Measurements from ENCODE around the gene TSC22D4.

DNA sequence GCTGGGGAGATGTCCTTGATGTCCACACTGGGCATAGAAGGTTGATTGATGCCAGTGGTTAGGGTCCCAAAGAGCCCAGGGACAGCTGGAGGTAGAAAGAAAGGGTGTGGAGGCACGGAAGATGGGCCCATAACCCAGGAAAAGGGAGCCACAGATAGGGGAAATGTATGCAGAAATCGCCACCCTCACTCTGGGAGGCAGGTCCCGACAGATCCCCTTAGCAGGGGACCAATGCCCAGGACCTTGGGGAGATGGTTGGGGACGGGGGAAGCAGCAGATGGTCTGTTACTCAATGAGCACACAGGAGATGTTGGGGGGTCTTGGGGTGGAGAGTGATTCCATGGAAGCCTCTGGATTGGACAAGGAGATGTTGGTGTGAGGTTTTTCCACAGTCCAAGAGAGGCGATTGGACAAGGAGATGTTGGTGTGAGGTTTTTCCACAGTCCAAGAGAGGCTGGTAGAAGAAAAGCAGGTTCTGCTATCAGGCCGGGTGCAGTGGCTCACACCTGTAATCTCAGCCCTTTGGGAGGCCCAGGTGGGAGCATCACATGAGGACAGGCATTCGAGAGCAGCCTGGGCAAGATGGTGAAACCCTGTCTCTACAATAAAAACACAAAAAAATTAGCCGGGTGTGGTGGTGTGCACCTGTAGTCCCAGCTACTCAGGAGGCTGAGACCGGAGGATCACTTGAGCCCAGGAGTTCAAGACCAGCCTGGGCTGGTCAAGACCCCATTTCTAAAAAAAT, 35.7 kb downstream of the TSC22D4 start:
- TF ChIP-seq, protein P1, sequence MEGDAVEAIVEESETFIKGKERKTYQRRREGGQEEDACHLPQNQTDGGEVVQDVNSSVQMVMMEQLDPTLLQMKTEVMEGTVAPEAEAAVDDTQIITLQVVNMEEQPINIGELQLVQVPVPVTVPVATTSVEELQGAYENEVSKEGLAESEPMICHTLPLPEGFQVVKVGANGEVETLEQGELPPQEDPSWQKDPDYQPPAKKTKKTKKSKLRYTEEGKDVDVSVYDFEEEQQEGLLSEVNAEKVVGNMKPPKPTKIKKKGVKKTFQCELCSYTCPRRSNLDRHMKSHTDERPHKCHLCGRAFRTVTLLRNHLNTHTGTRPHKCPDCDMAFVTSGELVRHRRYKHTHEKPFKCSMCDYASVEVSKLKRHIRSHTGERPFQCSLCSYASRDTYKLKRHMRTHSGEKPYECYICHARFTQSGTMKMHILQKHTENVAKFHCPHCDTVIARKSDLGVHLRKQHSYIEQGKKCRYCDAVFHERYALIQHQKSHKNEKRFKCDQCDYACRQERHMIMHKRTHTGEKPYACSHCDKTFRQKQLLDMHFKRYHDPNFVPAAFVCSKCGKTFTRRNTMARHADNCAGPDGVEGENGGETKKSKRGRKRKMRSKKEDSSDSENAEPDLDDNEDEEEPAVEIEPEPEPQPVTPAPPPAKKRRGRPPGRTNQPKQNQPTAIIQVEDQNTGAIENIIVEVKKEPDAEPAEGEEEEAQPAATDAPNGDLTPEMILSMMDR (IDR thresholded peaks at IDR 0.05; ENCODE audit: low read depth, low read length): no peak
- no peak for TF ChIP-seq POLR2A (IDR thresholded peaks at IDR 0.05; ENCODE audit: extremely low read depth, insufficient read length)
- no peak for TF ChIP-seq MYC (IDR thresholded peaks at IDR 0.05; ENCODE audit: low read depth, low read length)
- TF ChIP-seq, protein P2, sequence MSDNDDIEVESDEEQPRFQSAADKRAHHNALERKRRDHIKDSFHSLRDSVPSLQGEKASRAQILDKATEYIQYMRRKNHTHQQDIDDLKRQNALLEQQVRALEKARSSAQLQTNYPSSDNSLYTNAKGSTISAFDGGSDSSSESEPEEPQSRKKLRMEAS (IDR thresholded peaks at IDR 0.05; ENCODE audit: low read depth, low read length): no peak
